Dermis blood vessel endothelial cell (primary cell): Measurements from ENCODE around the gene TEX261. TPM values are rescaled to one million over a fixed set of nuclear protein-coding genes. Genes with fewer than 3 reads are reported as not detected.

Experiments used
- DNase-seq: peaks from one replicate; pipeline ENCODE4 v3.0.0; 2010
- total RNA-seq: library from RNA; depleted of rRNA; stranded (reverse); fragments of >200 nt; gene quantifications from 2 replicates; pipeline ENCODE4 v1.2.3, GENCODE V29; 2014

The TEX261 gene
- total RNA-seq, 1 donor from 2014 or later = 38.8 TPM

- no peak for DNase-seq
Observed at GRCh38 chr2:70957798-70958197, 36.9 kb downstream of the TEX261 start.

GRCh38 chr2:70956141-70956540, 38.5 kb downstream of the TEX261 start:
- DNase-seq = no peak

- no peak for DNase-seq
Observed at GRCh38 chr2:70954886-70955285, 39.8 kb downstream of the TEX261 start.

GRCh38 chr2:70949086-70949485, 45.6 kb downstream of the TEX261 start:
- DNase-seq = no peak

- peak; percentile 89 for DNase-seq
Observed at GRCh38 chr2:70948337-70949003, 46.2 kb downstream of the TEX261 start.

- DNase-seq = peak; percentile 76
Observed at GRCh38 chr2:70947556-70948184, 47.0 kb downstream of the TEX261 start.

GRCh38 chr2:70946832-70947442, 47.7 kb downstream of the TEX261 start:
- DNase-seq = peak; percentile 81

GRCh38 chr2:70944111-70944690, 50.5 kb downstream of the TEX261 start:
- DNase-seq = no peak

GRCh38 chr2:70943205-70943871, 51.3 kb downstream of the TEX261 start:
- DNase-seq = no peak

GRCh38 chr2:70942396-70943204, 52.1 kb downstream of the TEX261 start:
- DNase-seq = no peak

- DNase-seq = no peak
Observed at GRCh38 chr2:70941701-70942100, 53.0 kb downstream of the TEX261 start.

GRCh38 chr2:70941186-70941585, 53.5 kb downstream of the TEX261 start:
- no peak for DNase-seq

GRCh38 chr2:70939839-70940580, 54.7 kb downstream of the TEX261 start:
- no peak for DNase-seq

GRCh38 chr2:70939001-70939838, 55.5 kb downstream of the TEX261 start:
- DNase-seq = no peak

GRCh38 chr2:70938586-70938950, 56.1 kb downstream of the TEX261 start:
- no peak for DNase-seq

GRCh38 chr2:70937866-70938585, 56.6 kb downstream of the TEX261 start:
- no peak for DNase-seq

- DNase-seq = no peak
Observed at GRCh38 chr2:70936979-70937811, 57.5 kb downstream of the TEX261 start.

- no peak for DNase-seq
Observed at GRCh38 chr2:70936165-70936978, 58.3 kb downstream of the TEX261 start.
